HepG2 (cell line): ENCODE results near the gene FNBP1L. TPM values are rescaled to one million over a fixed set of nuclear protein-coding genes. Genes with fewer than 3 reads are reported as not detected.

Experiments
- ATAC-seq: fragments of 200-7000 bp; cut with Tn5 transposase; 3 replicates; pipeline ENCODE4 v1.9.1; 2020; ENCODE audit warnings: mild to moderate bottlenecking, moderate library complexity
- BruUV-seq: library from RNA; stranded (reverse); fragments of 400-500 nt; replicated peaks from 2 replicates; lab custom pipeline; 2021; lab: Mats Ljungman, UMichigan
- CTCF ChIA-PET: fragments of 300-600 bp; formaldehyde crosslinking; extraction: SDS; loops from one replicate; lab custom pipeline; 2021; ENCODE audit warnings: low total read pairs, inconsistent platforms, low intra/inter-chr PET ratio; lab: Yijun Ruan, JAX
- POLR2A ChIA-PET: fragments of 350-600 bp; sonication (Branson Sonifier 250); formaldehyde crosslinking; loops from one replicate; lab custom pipeline; 2020; ENCODE audit warnings: antibody characterized with exemption, inconsistent platforms; lab: Yijun Ruan, JAX
- DNase-seq: peaks from one replicate; pipeline ENCODE4 v3.0.0-alpha.2; 2015; ENCODE audit warnings: low spot score
- FAIRE-seq: peaks from 3 replicates; lab custom pipeline; 2011; peaks lifted over from hg19 to GRCh38; lab: Jason Lieb, UNC
- H2AFZ ChIP-seq: one replicate; pipeline ENCODE4 v1.6.1; 2011; ENCODE audit warnings: low read length, inconsistent platforms
- H3K27ac ChIP-seq: fragments of 300-600 bp; 3 replicates; pipeline ENCODE4 v1.8.0; 2011; ENCODE audit warnings: mixed run types, mild to moderate bottlenecking, mixed read lengths, low read length, inconsistent platforms; ENCODE audit not compliant: insufficient read depth; ENCODE audit errors: extremely low read length
- H3K27me3 ChIP-seq, 2 experiments: fragments of 200-600 bp in 1 of 2; 2 replicates in 1 of 2; 3 replicates in 1 of 2; pipeline versions ENCODE4 v1.6.0 to v1.8.0; 2011; ENCODE audit warnings: low read length in 2 of 2, mild to moderate bottlenecking in 2 of 2, moderate library complexity in 2 of 2, inconsistent platforms in 1 of 2; ENCODE audit not compliant: insufficient read depth in 2 of 2, control insufficient read depth in 1 of 2
- H3K36me3 ChIP-seq, 2 experiments: fragments of 200-600 bp in 1 of 2; replicated peaks in 1 of 2; 2 replicates in 1 of 2; 3 replicates in 1 of 2; pipeline versions ENCODE4 v1.5.1 to v1.8.0; 2011; ENCODE audit warnings: low read length in 2 of 2, inconsistent platforms in 1 of 2; ENCODE audit not compliant: insufficient read depth in 2 of 2, control insufficient read depth in 1 of 2
- H3K4me1 ChIP-seq: 2 replicates; pipeline ENCODE4 v1.5.1; 2012; ENCODE audit warnings: low read length, inconsistent platforms; ENCODE audit not compliant: insufficient read depth
- H3K4me2 ChIP-seq: 2 replicates; pipeline ENCODE4 v1.6.0; 2011; ENCODE audit warnings: low read depth, low read length, inconsistent platforms
- H3K4me3 ChIP-seq, 3 experiments: fragments of 200-600 bp in 1 of 3; sonication (generic), shearing (Covaris generic) in 1 of 3; replicated peaks in 1 of 3; 2 replicates each; pipeline ENCODE4 v1.5.1; 2011 to 2016; ENCODE audit warnings: low read length in 3 of 3, inconsistent platforms in 2 of 3, low read depth in 2 of 3, mild to moderate bottlenecking in 2 of 3, control low read depth in 1 of 3, mixed read lengths in 1 of 3; ENCODE audit not compliant: insufficient read depth in 1 of 3
- H3K79me2 ChIP-seq: one replicate; pipeline ENCODE4 v1.6.1; 2011; ENCODE audit warnings: low read length, inconsistent platforms; ENCODE audit not compliant: insufficient read depth
- H3K9ac ChIP-seq: 2 replicates; pipeline ENCODE4 v1.6.0; 2011; ENCODE audit warnings: mild to moderate bottlenecking, low read depth, low read length, inconsistent platforms; ENCODE audit not compliant: insufficient read depth
- H3K9me3 ChIP-seq: 2 replicates; pipeline ENCODE4 v1.5.1; 2012; ENCODE audit warnings: mild to moderate bottlenecking, low read length
- H4K20me1 ChIP-seq: 2 replicates; pipeline ENCODE4 v1.6.0; 2011; ENCODE audit warnings: inconsistent platforms, mild to moderate bottlenecking, low read length, moderate library complexity; ENCODE audit not compliant: insufficient read depth
- IRX3 ChIP-seq: sonication (generic); formaldehyde crosslinking; IDR thresholded peaks from 2 replicates; pipeline ENCODE4 v1.8.1; 2023; ENCODE audit warnings: mild to moderate bottlenecking, low read depth, missing genetic modification reagents, borderline replicate concordance
- ZBTB14 ChIP-seq: sonication (generic); formaldehyde crosslinking; IDR thresholded peaks from 2 replicates; pipeline ENCODE4 v1.4.0; 2020; ENCODE audit warnings: missing genetic modification reagents
- ZNF12 ChIP-seq: sonication (generic); formaldehyde crosslinking; IDR thresholded peaks from 2 replicates; pipeline ENCODE4 v1.5.0; 2020; ENCODE audit warnings: missing genetic modification reagents
- ZNF761 ChIP-seq: sonication (generic); formaldehyde crosslinking; conservative IDR thresholded peaks from 2 replicates; pipeline ENCODE4 v1.4.0; 2020; ENCODE audit warnings: mild to moderate bottlenecking, missing genetic modification reagents
- WGBS: methylation state at CpG from one replicate; pipeline ENCODE4 v1.1.6; 2017; ENCODE audit warnings: low lambda C conversion rate; 5-methylcytosine and 5-hydroxymethylcytosine counted together
- in situ Hi-C: cut with HindIII; loops from 2 replicates; pipeline ENCODE4 v1.10.0; 2017; ENCODE audit warnings: low pct_unique_long_range_greater_than_20kb; ENCODE audit not compliant: extremely low pct_ligation_motif_present
- intact Hi-C: fragments of 100-400 bp; cut with micrococcal nuclease; formaldehyde crosslinking; loops from one replicate; pipeline ENCODE4 v1.10.0; 2022; ENCODE audit not compliant: unreplicated experiment
- polyA plus RNA-seq, 8 experiments: library from polyadenylated mRNA; depleted of rRNA in 3 of 8; stranded (reverse) in 7 of 8; unstranded in 1 of 8; fragments of >200 nt; fragmentation: Illumina TruSeq in 4 of 8; extraction: Trizol in 4 of 8; gene quantifications; 2 replicates each; pipeline versions ENCODE4 v1.2.1 to v1.2.3, GENCODE V29; 2011 to 2016; ENCODE audit warnings: low read depth in 4 of 8, missing spikeins in 1 of 8, mixed read lengths in 1 of 8; ENCODE audit not compliant: insufficient read depth in 1 of 8
- total RNA-seq, 5 experiments: library from RNA; depleted of rRNA; stranded (reverse); fragments of >200 nt; fragmentation: Illumina TruSeq; extraction: Trizol; gene quantifications; 2 replicates each; pipeline ENCODE4 v1.2.3, GENCODE V29; 2016; ENCODE audit warnings: low read depth in 1 of 5
- TF ChIP-seq, protein P1 (sequence below): sonication (generic); formaldehyde crosslinking; IDR thresholded peaks from 2 replicates; pipeline ENCODE4 v1.4.0; 2020; ENCODE audit warnings: missing genetic modification reagents; ENCODE audit errors: not compliant biosample characterization

FNBP1L gene
- total and polyA plus RNA-seq, 2 of the 13 experiments (the other 11 are each of a cell fraction or from before 2014, with no cell fraction given): 24.1 to 27.1 TPM

DNA sequence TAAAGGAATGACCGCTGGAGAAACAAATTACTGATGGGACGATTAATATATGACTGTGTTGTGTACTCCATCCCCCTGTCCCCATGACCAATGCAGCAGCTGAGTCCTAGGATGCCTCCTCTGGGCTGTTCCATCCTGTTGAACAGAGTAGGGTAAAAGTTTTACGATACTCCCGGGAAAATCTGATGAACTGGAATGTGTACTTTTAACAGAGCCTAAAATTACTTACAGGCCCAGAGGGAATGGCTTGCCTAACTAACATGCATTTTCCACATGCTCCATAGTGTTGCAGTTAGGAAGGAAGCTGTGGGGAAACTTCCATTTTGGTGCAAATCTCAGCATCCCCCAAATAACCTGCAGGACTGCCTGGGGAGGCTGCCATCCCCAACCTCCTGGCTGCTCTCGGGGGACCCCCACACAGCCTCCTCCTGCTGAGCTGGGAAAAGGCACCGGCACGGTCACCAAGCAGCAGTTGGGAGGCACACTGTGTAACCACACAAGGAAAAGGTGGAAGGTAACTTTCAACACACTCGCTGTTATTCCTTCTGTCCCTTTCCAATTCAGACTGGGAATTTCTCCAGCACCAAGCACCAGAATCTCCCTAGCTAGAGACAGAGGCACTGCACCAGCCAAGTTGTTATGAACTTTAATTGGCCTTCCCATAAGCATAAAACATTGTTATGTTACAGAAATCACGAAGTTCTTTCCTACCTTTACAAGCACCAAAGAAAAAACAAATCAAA is 136.5 kb downstream of the FNBP1L start:
- Histone ChIP-seq H3K4me1 (peaks cover 58% of the 10 kb centered on the region), H3K9ac (no peak overlapping the region), H4K20me1 (no peaks in the 10 kb centered on the region), H3K27me3 (no peaks in the 10 kb centered on the region), H3K4me3 (no peak overlapping the region), H3K79me2 (no peaks in the 10 kb centered on the region), H3K9me3 (no peaks in the 10 kb centered on the region), H3K36me3 (peaks cover 3 to 31% of the 10 kb centered on the region in 2 experiments; a peak in 3 of 5 replicates), H3K27ac (peak overlapping the region; percentile 51), H2AFZ (no peak overlapping the region), H3K4me2 (no peak overlapping the region)
- FAIRE-seq: no peak
- in situ Hi-C loops: no loop called here
- ATAC-seq: peak; percentile 19
- ChIA-PET POLR2A (interaction anchor here (1.4 to 7.6 kb wide), 4 partner anchors 8 to 138 kb away, joined by 3 to 56 read pairs (median 18); no protein-coding TSS in a partner anchor), CTCF (no interaction called here)
- DNase-seq: no peak
- 84% methylated on average over 9 of the region's 9 CpGs for WGBS
- intact Hi-C loops: loop anchor here (2.0 kb wide), 1 partner anchor 32 kb away; no protein-coding TSS in a partner anchor
- TF ChIP-seq IRX3: no peak
- TF ChIP-seq, protein P1, sequence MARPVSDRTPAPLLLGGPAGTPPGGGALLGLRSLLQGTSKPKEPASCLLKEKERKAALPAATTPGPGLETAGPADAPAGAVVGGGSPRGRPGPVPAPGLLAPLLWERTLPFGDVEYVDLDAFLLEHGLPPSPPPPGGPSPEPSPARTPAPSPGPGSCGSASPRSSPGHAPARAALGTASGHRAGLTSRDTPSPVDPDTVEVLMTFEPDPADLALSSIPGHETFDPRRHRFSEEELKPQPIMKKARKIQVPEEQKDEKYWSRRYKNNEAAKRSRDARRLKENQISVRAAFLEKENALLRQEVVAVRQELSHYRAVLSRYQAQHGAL: peak; percentile 20
- 0 out of 2 replicates have a peak, but pooled peaks have one; percentile 8 for TF ChIP-seq ZNF761 (CRISPR knock-in tag)
- TF ChIP-seq ZNF12 (CRISPR knock-in tag): no peak
- 0 out of 2 replicates have a peak, but pooled peaks have one; percentile 5 for TF ChIP-seq ZBTB14 (CRISPR knock-in tag)
- BruUV-seq: no TSS peak
